GM18861 (cell line): ENCODE measurements around the gene MMAB.

ENCODE experiments used
- ATAC-seq: cut with Tn5 transposase; IDR thresholded peaks from one replicate; pipeline ENCODE4 v1.9.1; 2021; ENCODE audit not compliant: unreplicated experiment

Gene MMAB

DNA sequence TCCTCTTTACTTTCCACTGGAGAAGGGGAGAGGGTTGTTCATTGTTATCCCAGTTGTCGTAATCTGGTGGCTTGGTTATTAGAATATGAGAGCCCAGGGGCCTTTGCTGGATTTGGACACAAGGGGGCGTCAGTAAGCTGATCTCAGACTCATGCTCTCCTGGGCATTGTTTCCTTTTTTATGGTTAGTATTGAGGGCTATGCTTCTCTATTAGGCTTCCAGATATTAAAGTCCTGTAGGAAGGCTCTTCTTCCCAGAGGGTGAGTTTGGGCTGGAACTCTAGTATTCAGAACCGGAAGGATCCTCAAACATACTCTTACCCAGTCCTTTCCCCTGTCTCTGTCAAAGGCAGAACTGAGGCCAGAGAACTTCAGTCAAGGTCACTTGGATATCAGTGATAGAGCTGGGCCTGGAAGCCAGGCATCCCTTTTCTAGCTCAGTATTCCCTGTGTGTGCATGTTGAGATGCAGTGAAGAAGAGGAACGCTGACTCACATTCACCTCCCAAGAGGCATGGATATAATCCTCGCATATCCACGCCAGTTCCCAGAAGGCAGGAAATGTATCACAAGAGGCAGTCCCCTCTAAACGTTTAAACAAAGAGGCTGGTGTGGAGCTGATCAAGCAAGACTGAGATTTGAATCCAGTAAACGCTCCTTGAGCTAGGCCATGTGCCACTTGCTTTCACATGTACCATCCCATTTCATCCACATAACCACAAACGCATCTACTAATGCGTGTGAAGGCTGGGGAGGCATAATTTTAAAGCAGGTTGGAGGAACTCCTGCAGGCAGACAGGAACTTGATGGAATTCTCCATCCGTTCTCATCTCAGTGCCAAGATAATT lies 54.3 kb downstream of the MMAB start:
- ATAC-seq: no peak

GRCh38 chr12:109517619-109518018 lies 55.7 kb downstream of the MMAB start:
- no peak for ATAC-seq

GRCh38 chr12:109513977-109514376 lies 59.3 kb downstream of the MMAB start:
- ATAC-seq: no peak

- ATAC-seq: no peak
Measured at GRCh38 chr12:109513051-109513450, 60.3 kb downstream of the MMAB start.

DNA sequence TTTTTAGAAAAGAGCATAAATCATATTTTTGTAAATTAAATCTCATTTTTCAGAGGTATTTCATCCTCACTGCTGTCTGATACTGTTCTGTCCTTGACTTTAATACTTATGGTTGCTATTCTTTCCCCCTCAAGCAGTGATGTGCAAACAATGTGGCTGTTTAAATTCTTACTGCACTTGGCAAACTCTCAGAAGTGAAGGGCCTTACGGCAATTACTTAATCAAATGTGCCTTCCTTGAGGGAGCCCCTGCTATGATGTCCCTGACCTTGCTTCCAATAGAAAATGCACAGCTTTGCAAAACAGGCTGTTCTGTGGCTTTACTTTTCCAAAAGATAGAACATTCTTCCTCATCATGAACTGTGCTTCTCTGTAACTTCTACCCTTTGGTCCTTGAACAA lies 60.7 kb downstream of the MMAB start:
- ATAC-seq: no peak

- ATAC-seq: no peak
Measured at GRCh38 chr12:109510196-109510595, 63.1 kb downstream of the MMAB start.

GRCh38 chr12:109504068-109504467 lies 69.2 kb downstream of the MMAB start:
- ATAC-seq: no peak
